Activated CD8-positive, alpha-beta memory T cell treated with anti-CD3 and anti-CD28 coated beads for 36 hours (primary cell): ENCODE results near the gene AK9. TPM values are rescaled to one million over a fixed set of nuclear protein-coding genes. Genes with fewer than 3 reads are reported as not detected.
"Not testable (repeated sequence)": the region's sequence is repeated elsewhere in the genome, so short reads cannot be mapped to it uniquely, and the experiment has no call there.

ENCODE experiments used
- CTCF ChIA-PET: fragments of 350-600 bp; sonication (Branson Sonifier 250); formaldehyde crosslinking; loops from one replicate; lab custom pipeline; 2021; ENCODE audit warnings: antibody characterized with exemption; lab: Charles Lee
- POLR2A ChIA-PET: fragments of 350-600 bp; sonication (Branson Sonifier 250); formaldehyde crosslinking; loops from one replicate; lab custom pipeline; 2021; ENCODE audit warnings: antibody characterized with exemption; lab: Charles Lee
- total RNA-seq, 2 experiments: library from RNA; stranded (reverse); gene quantifications; one replicate each; pipeline ENCODE4 v1.2.3, GENCODE V29; 2021

Gene AK9
- 1 to 10 TPM; 2.9 to 3.7 TPM for total RNA-seq

DNA sequence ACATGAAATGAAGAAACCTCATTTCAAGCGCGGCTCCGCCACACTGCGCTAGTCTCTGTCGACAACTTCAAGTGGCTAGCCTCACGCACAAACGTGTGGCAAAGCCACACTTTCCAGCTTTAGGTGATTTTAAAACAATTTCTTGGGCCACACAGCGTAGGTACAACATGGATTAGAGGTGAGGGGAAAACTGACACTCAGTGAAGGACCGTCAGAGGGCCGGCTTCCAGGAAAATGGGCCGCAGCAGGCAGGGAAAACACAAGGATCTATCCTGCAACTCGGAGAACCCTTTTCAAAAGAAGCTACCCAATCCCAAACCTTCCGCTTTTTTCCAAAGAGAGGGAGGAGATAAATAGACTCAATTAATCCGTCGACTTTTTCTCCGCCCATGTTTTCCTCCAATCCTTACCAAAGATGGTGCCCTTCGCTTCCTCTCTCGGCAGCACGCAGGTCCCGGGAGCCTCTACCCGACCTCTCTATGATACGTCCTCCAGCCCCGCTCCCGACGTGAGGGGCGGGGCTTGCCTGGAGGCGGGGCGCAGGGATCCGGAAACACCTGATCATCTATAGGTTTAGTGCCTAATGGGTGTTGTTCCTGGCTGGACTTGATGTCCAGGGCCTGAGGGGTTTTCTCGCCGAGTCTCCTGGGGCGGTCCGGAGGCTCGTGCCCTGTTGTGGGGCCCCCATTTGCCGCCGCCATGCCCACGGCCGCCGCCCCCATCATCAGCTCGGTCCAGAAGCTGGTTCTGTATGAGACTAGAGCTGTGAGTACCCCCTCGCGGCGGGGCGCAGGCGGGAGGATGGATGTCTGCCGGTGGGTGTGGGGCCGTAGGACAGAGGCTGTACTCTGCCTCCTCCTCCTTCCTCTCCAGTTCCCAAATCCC, at the start of gene AK9, which contains the start of gene FIG4:
TSS of gene AK9 (minus strand) at position 466 of the 885 bp plus-strand sequence. CDS start 15,457 bp downstream, outside the sequence.
TSS of gene FIG4 (plus strand) at position 560 of the 885 bp plus-strand sequence. CDS start at position 700, 140 bp downstream.
- ChIA-PET CTCF (interaction anchor here (1.2 to 1.5 kb wide), 3 partner anchors 14 to 349 kb away, joined by 3 to 5 read pairs (median 4); no protein-coding TSS in a partner anchor), POLR2A (no interaction called here)

DNA sequence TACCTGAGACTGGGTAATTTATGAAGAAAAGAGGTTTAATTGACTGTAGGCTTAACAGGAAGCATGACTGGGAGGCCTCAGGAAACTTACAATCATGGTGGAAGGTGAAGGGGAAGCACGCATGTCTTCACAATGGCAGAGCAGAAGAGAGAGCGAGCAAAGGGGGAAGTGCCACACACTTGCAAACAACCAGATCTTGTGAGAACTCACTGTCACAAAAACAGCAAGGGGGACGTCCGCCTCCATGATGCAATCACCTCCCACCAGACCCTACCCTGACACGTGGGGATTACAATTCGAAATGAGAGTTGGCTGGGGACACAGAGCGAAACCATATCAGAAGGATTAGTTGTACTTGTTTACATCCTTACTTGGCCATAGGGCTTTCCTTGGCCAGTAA, 49.8 kb upstream of the AK9 start:
- ChIA-PET POLR2A (no interaction called here), CTCF (no interaction called here)

DNA sequence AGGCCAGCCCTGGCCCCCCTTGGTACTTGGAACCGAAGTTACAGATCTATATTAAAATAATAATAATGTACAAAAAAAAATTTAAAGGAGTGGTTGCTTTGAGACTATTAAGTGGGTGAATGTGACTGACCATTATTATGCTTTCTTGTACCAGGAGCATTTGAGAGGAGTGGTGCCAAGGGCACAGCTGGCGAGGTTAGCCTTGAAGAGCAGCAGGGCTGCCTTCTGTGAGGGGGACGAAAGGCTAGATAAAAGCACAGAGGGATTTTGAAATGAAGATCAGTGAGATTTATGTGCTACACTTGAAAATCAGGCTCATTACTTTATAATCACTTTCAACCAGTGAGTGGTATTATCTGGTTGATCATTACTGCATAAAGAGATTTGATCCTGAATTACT, 48.7 kb upstream of the AK9 start:
- ChIA-PET CTCF (no interaction called here), POLR2A (no interaction called here)

DNA sequence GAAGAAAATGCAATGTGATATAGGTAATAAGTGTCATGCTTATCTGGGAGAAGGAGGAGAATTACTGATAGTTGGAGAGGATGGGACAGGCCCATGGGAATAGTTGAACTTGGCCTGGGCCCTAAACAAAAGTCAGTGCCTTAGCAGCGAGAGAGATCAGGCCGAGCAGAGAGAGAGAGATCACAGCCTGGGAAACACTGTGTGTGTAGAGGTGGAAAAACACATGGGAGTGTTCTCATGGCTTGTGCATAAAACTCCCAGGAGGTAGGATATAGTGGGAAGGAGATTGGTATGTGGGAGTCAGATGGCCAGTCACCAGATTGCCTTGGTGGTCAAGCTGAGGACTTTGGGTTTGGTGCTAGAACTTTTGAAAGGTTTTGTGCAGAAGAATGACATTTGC, 47.7 kb upstream of the AK9 start:
- CTCF ChIA-PET: no interaction called here
- POLR2A ChIA-PET: no interaction called here

DNA sequence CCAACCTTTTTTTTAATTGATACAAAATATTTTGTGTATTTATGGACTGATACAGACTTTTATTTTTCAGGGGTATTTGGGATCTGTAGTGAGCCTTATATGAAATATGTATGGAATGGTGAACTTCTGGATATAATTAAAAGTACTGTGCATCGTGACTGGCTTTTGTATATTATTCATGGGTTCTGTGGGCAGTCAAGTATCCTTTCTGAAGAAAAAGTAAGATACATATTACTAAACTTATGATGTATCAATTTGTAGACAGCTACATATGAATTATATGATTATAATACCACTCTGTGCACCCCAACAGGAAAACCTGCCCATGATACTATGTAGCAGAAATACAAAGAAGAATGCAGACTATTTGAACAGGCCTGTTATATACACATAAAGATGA, 47.3 kb upstream of the AK9 start:
- POLR2A ChIA-PET: no interaction called here
- CTCF ChIA-PET: no interaction called here

DNA sequence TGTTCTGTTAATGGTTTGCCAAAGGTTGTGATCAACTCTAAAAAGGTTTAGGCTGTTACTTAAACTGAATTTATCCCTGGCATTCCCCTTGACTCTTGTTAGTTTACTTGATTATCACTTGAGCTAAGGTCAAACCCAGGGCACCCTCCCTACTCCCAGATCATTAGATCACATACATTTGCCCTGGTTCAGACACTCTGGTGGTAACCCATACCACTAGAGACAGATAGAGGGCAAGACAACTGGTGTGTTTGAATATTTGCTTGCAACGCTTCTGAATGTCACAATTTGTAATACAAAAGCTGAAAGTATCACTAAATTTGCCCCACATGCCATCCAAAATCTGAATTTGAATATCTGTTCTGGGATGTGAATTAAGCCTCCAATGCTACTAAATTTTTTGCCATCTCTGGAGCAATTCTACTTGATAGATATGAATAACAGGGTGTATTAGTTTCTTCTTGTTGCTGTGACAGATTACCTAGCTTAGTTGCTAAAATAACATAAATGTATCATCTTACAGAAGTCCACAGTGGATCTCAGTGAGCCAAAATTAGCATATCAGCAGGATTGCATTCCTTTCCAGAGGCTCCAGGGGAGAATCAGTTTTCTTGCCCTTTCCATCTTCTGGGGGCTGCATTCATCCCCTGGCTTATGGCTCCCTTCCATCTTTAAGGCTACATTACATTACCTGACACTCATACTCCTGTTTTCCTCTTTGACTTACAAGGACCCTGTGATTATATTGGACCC, 45.4 kb upstream of the AK9 start:
- ChIA-PET POLR2A (no interaction called here), CTCF (interaction anchor here (1.0 kb wide), 1 partner anchor 303 kb away, joined by 4 read pairs; no protein-coding TSS in a partner anchor)

DNA sequence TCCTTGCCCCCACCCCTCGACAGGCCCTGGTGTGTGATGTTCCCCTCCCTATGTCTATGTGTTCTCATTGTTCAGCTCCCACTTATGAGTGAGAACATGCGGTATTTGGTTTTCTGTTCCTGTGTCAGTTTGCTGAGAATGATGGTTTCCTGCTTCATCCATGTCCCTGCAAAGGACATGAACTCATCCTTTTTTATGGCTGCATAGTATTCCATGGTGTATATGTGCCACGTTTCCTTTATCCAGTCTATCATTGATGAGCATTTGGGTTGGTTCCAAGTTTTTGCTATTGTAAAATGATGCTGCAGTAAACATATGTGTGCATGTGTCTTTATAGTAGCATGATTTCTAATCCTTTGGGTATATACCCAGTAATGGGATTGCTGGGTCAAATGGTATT, 34.2 kb upstream of the AK9 start:
- POLR2A ChIA-PET: not testable (repeated sequence)

DNA sequence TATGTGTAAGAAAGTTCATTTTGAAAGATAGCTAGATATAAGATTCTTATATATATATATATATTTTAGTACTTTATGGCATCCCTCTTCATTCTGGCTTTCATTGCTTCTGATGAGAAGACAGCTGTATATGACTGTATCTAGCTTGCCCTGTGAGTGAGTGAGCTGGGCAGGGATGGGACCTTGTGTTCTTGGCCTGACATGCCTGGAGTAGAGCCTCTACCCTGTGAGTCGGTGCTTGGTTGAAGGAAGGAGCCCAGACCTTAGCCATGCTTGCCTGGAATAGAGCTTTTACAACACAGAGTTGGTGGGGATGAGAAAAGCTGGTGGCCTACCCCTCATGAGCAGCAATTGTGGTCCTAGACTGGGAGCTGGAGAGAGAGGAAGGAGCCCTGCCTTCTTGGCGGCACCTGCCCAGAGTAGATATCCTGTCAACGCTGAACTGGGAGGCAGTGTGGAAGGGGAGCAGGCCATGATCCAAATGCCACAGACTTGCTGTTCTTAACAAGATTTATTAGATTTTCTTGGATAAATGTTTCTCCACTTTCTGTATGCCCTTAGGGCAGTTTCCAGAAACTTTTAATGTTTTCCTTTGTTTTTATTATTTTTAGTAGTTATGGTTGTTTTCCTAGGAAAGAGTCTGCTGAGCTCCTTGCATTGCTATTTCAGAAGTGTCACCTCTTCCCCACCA, 31.7 kb upstream of the AK9 start:
- ChIA-PET CTCF (interaction anchor here (0.5 to 1.0 kb wide), 2 partner anchors 317 to 794 kb away, joined by 3 to 4 read pairs; no protein-coding TSS in a partner anchor), POLR2A (no interaction called here)

More for the DNA sequence above, 34.2 kb upstream of the AK9 start:
- CTCF ChIA-PET: not testable (repeated sequence)

DNA sequence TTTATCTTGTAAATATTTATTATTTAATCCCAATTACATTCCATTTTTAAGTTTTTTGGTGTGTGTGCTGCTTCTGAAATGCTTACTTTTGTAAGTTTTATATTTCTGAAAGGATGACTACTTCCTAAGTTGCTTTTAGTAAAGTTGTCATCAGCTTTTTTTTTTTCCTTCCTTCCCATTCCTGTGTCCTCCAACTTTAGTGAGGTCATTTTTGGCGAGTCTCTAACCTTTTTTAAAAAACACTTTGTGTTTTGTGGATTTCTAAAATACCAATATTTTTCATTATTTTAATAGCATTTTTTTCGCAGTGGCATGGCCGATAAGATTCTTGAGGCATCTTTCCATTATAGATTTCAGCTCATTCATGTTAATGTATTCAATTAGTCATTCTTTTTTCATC, 31.0 kb upstream of the AK9 start:
- CTCF ChIA-PET: interaction anchor here (0.5 to 1.0 kb wide), 2 partner anchors 318 to 794 kb away, joined by 3 to 4 read pairs; no protein-coding TSS in a partner anchor
- POLR2A ChIA-PET: no interaction called here

DNA sequence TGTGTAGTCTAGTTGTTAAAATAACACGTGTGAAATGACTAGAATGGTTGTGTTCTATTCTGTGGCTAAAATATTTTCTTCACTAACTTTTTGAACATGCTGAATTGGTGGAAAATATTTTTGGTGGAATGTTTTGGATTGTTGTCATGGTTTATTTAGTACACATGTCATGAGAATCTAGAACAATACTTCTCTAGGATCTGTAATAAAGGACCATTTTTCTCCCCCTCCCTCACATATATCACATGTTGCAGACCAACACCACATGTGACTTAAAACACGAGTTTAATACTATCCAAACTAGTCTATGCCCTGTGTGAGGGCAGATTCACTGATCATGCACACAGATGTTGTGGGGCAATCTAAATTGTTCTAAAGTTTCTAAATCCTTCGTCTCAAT, 29.3 kb upstream of the AK9 start:
- ChIA-PET CTCF (no interaction called here), POLR2A (no interaction called here)

DNA sequence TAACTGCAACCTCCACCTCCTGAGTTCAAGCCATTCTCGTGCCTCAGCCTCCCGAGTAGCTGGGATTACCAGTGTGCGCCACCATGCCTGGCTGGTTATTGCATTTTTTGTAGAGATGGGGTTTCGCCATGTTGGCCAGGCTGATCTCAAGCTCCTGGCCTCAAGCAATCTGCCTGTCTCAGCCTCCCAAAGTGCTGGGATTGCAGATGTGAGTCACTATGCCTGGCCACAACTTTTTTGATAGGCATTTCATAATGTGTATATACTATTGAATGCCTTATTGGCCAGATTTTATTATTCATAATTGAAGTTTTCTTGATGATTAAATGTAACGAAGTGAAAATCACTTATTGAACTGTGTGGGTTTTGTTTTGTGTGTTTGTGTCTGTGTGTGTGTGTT, 28.0 kb upstream of the AK9 start:
- CTCF ChIA-PET: interaction anchor here (0.8 kb wide), 1 partner anchor 14 kb away, joined by 3 read pairs; no protein-coding TSS in a partner anchor

DNA sequence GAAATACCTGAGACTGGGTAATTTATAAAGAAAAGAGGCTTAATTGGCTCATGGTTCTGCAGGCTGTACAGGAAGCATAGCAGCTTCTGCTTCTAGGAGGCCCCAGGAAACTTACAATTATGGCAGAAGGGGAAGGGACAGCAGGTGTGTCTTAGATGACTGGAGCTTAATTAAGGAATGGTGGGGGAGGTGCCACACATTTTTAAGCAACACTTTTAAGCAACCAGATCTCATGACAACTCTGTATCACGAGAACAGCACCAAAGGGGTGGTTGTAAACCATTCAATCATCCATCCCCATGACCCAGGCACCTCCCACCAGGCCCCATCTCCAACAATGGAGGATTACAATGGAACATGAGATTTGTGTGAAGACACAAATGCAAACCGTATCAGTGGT, 27.0 kb upstream of the AK9 start:
- POLR2A ChIA-PET: no interaction called here
- CTCF ChIA-PET: no interaction called here

More for the DNA sequence above, 28.0 kb upstream of the AK9 start:
- POLR2A ChIA-PET: no interaction called here

DNA sequence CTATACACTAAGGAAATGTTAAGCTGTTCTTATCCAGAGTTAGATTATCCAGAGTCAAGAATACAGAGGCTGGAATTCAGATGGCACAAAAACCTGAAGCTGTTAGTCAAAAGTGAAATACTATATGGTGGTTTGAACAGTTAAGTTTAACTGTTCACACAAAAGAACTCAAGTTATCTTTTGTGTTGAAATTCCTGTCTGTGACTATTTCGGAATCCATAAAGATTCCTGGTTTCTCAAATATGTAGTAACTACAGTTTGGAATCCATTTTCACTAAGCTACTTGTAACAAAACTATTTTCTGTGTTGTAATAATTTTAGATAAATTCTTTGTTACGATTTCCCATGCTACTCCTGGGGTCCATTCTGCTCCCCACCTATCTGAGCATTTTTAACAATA, 24.6 kb upstream of the AK9 start:
- ChIA-PET CTCF (no interaction called here), POLR2A (no interaction called here)

DNA sequence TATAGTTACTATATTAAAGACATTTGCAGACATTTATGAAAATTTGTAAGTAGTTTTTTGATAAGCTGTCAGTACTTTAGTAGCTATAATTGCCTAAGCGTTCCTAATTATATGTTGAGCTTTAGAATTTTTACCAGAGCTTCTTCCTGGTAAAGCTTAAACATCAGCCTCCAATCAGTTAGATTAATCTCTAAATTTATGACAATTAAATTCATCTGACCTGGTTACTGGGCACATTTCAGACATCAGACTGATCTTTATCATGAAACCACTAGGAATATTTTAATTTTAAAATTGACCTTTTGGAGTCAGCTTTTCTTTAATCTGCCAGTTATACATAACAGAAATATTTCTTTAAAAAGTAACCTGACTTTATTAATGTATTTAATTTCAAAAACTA, 23.6 kb upstream of the AK9 start:
- POLR2A ChIA-PET: no interaction called here

DNA sequence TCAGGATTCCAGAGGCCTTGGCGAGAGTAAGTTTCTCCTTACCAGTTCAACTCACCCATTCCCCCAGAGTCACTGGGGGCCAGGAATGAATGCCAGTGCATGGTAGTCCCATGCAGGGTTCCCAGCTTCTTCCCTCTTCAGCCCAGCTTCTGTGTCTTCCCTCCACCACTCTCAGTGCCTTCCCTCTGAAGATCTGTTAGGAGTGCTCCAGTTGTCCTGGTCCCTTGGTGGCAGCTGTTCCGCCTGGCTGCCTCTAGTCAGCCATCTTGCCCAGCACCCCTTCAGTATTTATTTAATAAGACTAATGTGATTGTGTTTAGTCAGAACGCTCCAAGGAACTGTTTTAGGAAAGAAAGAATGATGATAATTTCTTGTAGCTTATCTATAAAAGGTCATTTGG, 23.2 kb upstream of the AK9 start:
- ChIA-PET CTCF (interaction anchor here (0.8 to 1.4 kb wide), 3 partner anchors 9 to 339 kb away, joined by 3 to 4 read pairs (median 3); no protein-coding TSS in a partner anchor), POLR2A (no interaction called here)

More for the DNA sequence above, 23.6 kb upstream of the AK9 start:
- CTCF ChIA-PET: interaction anchor here (0.8 to 1.4 kb wide), 3 partner anchors 10 to 339 kb away, joined by 3 to 4 read pairs (median 3); no protein-coding TSS in a partner anchor

DNA sequence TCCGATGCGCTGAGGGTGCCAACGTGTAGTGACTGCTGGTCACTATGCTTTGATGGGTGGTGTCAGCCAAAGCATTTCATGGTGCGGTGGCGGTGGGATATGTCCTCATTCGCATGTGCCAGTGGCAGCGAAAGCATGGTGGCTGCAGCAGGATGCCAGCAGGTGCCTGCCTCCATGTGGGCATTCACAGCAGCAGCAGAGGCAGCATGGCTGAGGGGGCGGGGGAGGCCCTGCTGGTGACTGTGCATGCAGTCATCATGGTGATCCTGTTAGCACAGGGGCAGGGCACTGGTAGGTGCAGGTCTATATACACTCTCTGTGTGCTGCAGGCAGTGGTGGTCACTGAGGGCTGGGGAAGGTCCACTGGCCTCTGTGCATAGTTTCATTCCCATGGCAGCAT, 22.1 kb upstream of the AK9 start:
- CTCF ChIA-PET: no interaction called here
- POLR2A ChIA-PET: no interaction called here

DNA sequence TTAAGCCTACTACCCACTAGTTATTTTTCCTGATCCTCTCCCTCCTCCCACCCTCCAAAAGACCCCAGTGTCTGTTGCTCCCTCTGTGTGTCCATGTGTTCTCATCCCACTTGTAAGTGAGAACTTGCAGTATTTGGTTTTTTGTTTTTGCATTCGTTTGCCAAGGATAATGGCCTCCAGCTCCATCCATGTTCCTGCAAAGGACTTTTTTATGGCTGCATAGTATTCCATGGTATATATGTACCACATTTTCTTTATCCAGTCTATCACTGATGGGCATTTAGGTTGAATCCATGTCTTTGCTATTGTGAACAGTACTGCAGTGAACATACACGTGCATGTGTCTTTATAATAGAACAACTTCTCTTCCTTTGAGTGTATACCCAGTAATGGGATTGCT, 17.1 kb upstream of the AK9 start:
- CTCF ChIA-PET: interaction anchor here (0.8 kb wide), 1 partner anchor 332 kb away, joined by 3 read pairs; no protein-coding TSS in a partner anchor
- POLR2A ChIA-PET: not testable (repeated sequence)

DNA sequence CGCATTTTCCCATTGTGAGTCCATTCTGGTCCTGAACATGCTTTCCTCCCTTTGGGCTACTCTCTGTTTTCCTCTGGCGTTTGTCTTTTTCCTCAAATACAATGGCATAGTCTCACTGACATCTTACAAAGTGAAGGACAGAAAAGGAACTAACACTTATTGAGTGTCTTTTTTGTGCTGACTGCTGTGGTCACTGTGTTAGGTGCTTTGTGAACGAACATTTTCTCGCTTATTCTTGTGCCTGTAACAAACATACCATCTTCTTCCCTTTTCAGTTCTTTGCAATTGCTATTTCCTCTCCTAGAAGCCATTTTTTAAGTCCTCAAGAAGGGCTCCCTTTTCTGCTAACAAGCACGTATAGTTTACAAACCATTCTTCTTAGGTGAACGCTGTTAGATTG, 15.5 kb upstream of the AK9 start:
- ChIA-PET CTCF (interaction anchor here (4.9 kb wide), 1 partner anchor 333 kb away, joined by 36 read pairs; no protein-coding TSS in a partner anchor), POLR2A (no interaction called here)

DNA sequence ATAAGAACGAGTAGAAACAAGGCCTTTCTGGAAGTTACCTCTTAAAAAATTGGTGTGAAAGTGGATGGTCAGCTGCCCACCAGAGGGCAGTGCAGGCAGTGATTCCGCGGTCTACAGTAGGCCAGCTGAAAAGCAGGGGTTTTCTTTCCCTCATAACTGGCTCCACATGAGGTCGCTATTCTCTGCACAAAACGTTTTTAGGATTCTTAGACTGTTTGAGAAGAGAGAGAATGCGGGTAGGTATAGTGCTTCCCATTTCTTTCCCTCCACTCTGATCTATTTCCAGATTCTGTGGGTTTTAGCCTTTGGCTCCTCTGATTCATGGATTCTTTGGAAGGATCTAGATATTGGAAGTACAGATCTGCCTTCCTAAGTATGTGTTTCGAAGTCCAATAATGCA, 14.3 kb upstream of the AK9 start:
- ChIA-PET POLR2A (no interaction called here), CTCF (interaction anchor here (0.6 to 4.9 kb wide), 11 partner anchors 9 to 687 kb away, joined by 3 to 36 read pairs (median 3); partner anchors contain the start of genes AK9 and FIG4)
